Neuronal stem cell (in vitro differentiated cells): ENCODE results near the gene ZBTB46.
"Not testable (repeated sequence)": the region's sequence is repeated elsewhere in the genome, so short reads cannot be mapped to it uniquely, and the experiment has no call there.

Experiments used
- DNase-seq: peaks from one replicate; pipeline ENCODE4 v3.0.0-alpha.2; 2013; ENCODE audit warnings: low spot score
- H2AFZ ChIP-seq: one replicate; pipeline ENCODE4 v1.6.1; 2013; ENCODE audit warnings: mild to moderate bottlenecking, low read length, inconsistent platforms
- H2AK5ac ChIP-seq: 2 replicates; pipeline ENCODE4 v1.6.1; 2013; ENCODE audit warnings: low read depth, mild to moderate bottlenecking, inconsistent platforms, low read length, moderate library complexity, mixed read lengths
- H2BK120ac ChIP-seq: 2 replicates; pipeline ENCODE4 v1.6.1; 2013; ENCODE audit warnings: low read depth, mild to moderate bottlenecking, inconsistent platforms, low read length, moderate library complexity, mixed read lengths
- H2BK12ac ChIP-seq: one replicate; pipeline ENCODE4 v1.6.1; 2013; ENCODE audit warnings: low read length, inconsistent platforms
- H2BK15ac ChIP-seq: 2 replicates; pipeline ENCODE4 v1.6.1; 2013; ENCODE audit warnings: mild to moderate bottlenecking, low read length, inconsistent platforms, mixed read lengths
- H2BK5ac ChIP-seq: one replicate; pipeline ENCODE4 v1.6.1; 2013; ENCODE audit warnings: inconsistent platforms, mild to moderate bottlenecking, low read length, moderate library complexity
- H3K14ac ChIP-seq: one replicate; pipeline ENCODE4 v1.6.1; 2013; ENCODE audit warnings: low read length, inconsistent platforms
- H3K18ac ChIP-seq: 2 replicates; pipeline ENCODE4 v1.6.1; 2013; ENCODE audit warnings: low read length, inconsistent platforms
- H3K23ac ChIP-seq: 2 replicates; pipeline ENCODE4 v1.6.1; 2013; ENCODE audit warnings: low read depth, mild to moderate bottlenecking, mixed read lengths, low read length, inconsistent platforms; ENCODE audit not compliant: poor library complexity
- H3K27ac ChIP-seq: replicated peaks from 3 replicates; pipeline ENCODE4 v1.5.1; 2013; ENCODE audit warnings: low read length, inconsistent platforms
- H3K27me3 ChIP-seq, 3 experiments: 2 replicates each; pipeline ENCODE4 v1.6.1; 2013; ENCODE audit warnings: low read length in 3 of 3, mild to moderate bottlenecking in 2 of 3, inconsistent platforms in 1 of 3, low read depth in 1 of 3, mixed read lengths in 1 of 3, moderate library complexity in 1 of 3; ENCODE audit not compliant: control insufficient read depth in 3 of 3, insufficient read depth in 3 of 3
- H3K36me3 ChIP-seq, 2 donors: replicated peaks in 1 of 2; 2 replicates each; pipeline ENCODE4 v1.6.1; 2013; ENCODE audit warnings: low read length in 2 of 2; ENCODE audit not compliant: control insufficient read depth in 2 of 2, insufficient read depth in 2 of 2
- H3K4ac ChIP-seq: 2 replicates; pipeline ENCODE4 v1.6.1; 2013; ENCODE audit warnings: inconsistent platforms, mild to moderate bottlenecking, low read length, moderate library complexity
- H3K4me1 ChIP-seq, 2 donors: 1 replicate in 1 of 2; 2 replicates in 1 of 2; pipeline ENCODE4 v1.6.1; 2013; ENCODE audit warnings: low read length in 2 of 2, low read depth in 1 of 2; ENCODE audit not compliant: control insufficient read depth in 2 of 2, insufficient read depth in 1 of 2
- H3K4me2 ChIP-seq: one replicate; pipeline ENCODE4 v1.6.1; 2013; ENCODE audit warnings: mild to moderate bottlenecking, low read length, inconsistent platforms; ENCODE audit not compliant: insufficient read depth, poor library complexity, severe bottlenecking
- H3K4me3 ChIP-seq, 2 donors: 2 replicates each; pipeline ENCODE4 v1.5.1; 2013; ENCODE audit warnings: low read length in 2 of 2, mild to moderate bottlenecking in 2 of 2, inconsistent platforms in 1 of 2, moderate library complexity in 1 of 2
- H3K79me1 ChIP-seq: one replicate; pipeline ENCODE4 v1.6.1; 2013; ENCODE audit warnings: low read depth, mild to moderate bottlenecking, inconsistent platforms, low read length, moderate library complexity
- H3K9ac ChIP-seq: one replicate; pipeline ENCODE4 v1.6.1; 2013; ENCODE audit warnings: mild to moderate bottlenecking, low read depth, low read length, inconsistent platforms; ENCODE audit not compliant: poor library complexity
- H3K9me3 ChIP-seq, 2 donors: replicated peaks in 1 of 2; 2 replicates each; pipeline versions ENCODE3 to v1.6.1; 2013; ENCODE audit warnings: low read length in 2 of 2, mild to moderate bottlenecking in 2 of 2, inconsistent platforms in 1 of 2, low read depth in 1 of 2, mixed read lengths in 1 of 2, moderate library complexity in 1 of 2; ENCODE audit not compliant: control insufficient read depth in 2 of 2, insufficient read depth in 1 of 2
- H4K8ac ChIP-seq: one replicate; pipeline ENCODE4 v1.6.1; 2013; ENCODE audit warnings: low read depth, mild to moderate bottlenecking, inconsistent platforms, low read length, moderate library complexity
- H4K91ac ChIP-seq: one replicate; pipeline ENCODE4 v1.6.1; 2013; ENCODE audit warnings: low read length, low read depth, mild to moderate bottlenecking, inconsistent platforms; ENCODE audit not compliant: poor library complexity
- WGBS, 2 donors: extraction: QIAGEN DNeasy Blood & Tissue Kit; methylation state at CpG; one replicate each; pipeline ENCODE4 v1.1.7; 2013; ENCODE audit warnings: missing lambda C conversion rate in 2 of 2, mixed read lengths in 1 of 2; ENCODE audit not compliant: insufficient read length in 2 of 2, insufficient replicate concordance in 1 of 2; ENCODE audit errors: extremely low coverage in 2 of 2; 5-methylcytosine and 5-hydroxymethylcytosine counted together

The ZBTB46 gene

DNA sequence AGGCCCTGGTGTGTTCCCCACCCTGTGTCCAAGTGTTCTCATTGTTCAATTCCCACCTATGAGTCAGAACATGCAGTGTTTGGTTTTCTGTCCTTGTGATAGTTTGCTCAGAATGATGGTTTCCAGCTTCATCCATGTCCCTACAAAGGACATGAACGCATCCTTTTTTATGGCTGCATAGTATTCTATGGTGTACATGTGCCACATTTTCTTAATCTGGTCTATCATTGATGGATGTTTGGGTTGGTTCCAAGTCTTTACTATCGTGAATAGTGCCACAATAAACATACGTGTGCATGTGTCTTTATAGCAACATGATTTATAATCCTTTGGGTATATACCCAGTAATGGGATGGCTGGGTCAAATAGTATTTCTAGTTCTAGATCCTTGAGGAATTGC lies 33.9 kb downstream of the ZBTB46 start:
- not testable (repeated sequence) for H2BK120ac ChIP-seq, DNase-seq, H3K36me3 ChIP-seq, H3K79me1 ChIP-seq, H3K18ac ChIP-seq, H3K4ac ChIP-seq, H3K9ac ChIP-seq, H3K23ac ChIP-seq, H2BK5ac ChIP-seq, H4K8ac ChIP-seq, H3K4me3 ChIP-seq, H3K4me1 ChIP-seq, H2AFZ ChIP-seq, H3K9me3 ChIP-seq, H3K14ac ChIP-seq, H2BK15ac ChIP-seq, H3K4me2 ChIP-seq, H4K91ac ChIP-seq, H2AK5ac ChIP-seq, H2BK12ac ChIP-seq, H3K27ac ChIP-seq, H3K27me3 ChIP-seq
- WGBS, 2 donors = no CpG with 5 or more reads among the region's 3 CpGs

DNA sequence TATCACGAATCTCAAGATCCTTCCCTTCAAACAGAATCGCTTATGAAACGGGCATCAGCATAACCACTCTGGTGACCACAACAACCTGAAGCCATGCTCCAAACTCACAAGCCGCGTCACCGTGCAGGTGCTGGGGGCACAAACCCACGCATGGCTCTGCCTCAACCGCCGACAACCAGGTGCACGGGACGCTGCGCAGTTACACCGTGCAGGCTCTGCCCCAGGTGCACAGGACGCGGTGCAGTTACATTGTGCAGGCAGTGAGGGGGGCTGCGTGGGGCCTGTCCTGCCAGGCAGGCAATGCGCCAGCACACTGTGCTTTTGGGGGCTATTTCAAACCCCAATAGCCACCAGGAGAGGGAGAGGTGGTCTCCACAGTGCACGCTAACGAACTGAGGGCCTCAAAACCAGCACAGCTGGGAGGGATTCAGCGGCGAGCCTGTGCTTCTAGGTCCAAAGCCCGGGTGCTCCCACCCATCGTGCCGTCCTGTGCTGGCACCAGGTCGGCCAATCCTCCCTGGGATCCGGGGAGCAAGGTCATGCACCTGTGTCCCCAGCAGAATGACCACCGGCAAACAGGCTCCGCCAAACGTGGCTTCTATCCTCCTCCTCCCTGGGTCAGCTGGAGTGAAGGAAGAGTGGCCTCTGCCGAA lies 35.8 kb downstream of the ZBTB46 start:
- H3K14ac ChIP-seq = no peak overlapping the region
- no peak overlapping the region for H3K4me2 ChIP-seq
- no peak overlapping the region for H3K9ac ChIP-seq
- no CpG with 5 or more reads among the region's 30 CpGs for WGBS, 2 donors
- DNase-seq = no peak
- H2AFZ ChIP-seq = no peak overlapping the region
- H3K27me3 ChIP-seq = no peaks in the 10 kb centered on the region
- no peak overlapping the region for H3K18ac ChIP-seq
- peaks cover 5% of the 10 kb centered on the region for H3K79me1 ChIP-seq
- H2BK5ac ChIP-seq = no peak overlapping the region
- H4K8ac ChIP-seq = no peak overlapping the region
- H3K36me3 ChIP-seq = peaks cover 2 to 9% of the 10 kb centered on the region in 2 donors
- no peak overlapping the region for H3K27ac ChIP-seq
- no peak overlapping the region for H3K23ac ChIP-seq
- H2BK15ac ChIP-seq = no peak overlapping the region
- no peak overlapping the region for H3K4me3 ChIP-seq
- H2BK12ac ChIP-seq = no peak overlapping the region
- no peak overlapping the region for H2BK120ac ChIP-seq
- H3K4ac ChIP-seq = no peak overlapping the region
- no peak overlapping the region for H4K91ac ChIP-seq
- H2AK5ac ChIP-seq = peak overlapping the region; percentile 11
- H3K9me3 ChIP-seq = no peaks in the 10 kb centered on the region
- peaks cover 0 to 3% of the 10 kb centered on the region in 2 donors for H3K4me1 ChIP-seq

GRCh38 chr20:63794614-63795013 lies 36.5 kb downstream of the ZBTB46 start:
- no peak for DNase-seq
- no peak overlapping the region for H3K9ac ChIP-seq
- H2AFZ ChIP-seq = no peak overlapping the region
- no peaks in the 10 kb centered on the region for H3K9me3 ChIP-seq
- H3K4me2 ChIP-seq = no peak overlapping the region
- H2BK5ac ChIP-seq = no peak overlapping the region
- no peak overlapping the region for H3K4me3 ChIP-seq
- H2AK5ac ChIP-seq = no peak overlapping the region
- no peak overlapping the region for H4K91ac ChIP-seq
- no peak overlapping the region for H3K27ac ChIP-seq
- peaks cover 9 to 14% of the 10 kb centered on the region in 2 donors for H3K36me3 ChIP-seq
- no peak overlapping the region for H4K8ac ChIP-seq
- no peak overlapping the region for H3K14ac ChIP-seq
- H2BK12ac ChIP-seq = no peak overlapping the region
- H3K4me1 ChIP-seq = peaks cover 0 to 3% of the 10 kb centered on the region in 2 donors
- peak overlapping the region; percentile 37 for H3K4ac ChIP-seq
- H3K79me1 ChIP-seq = peaks cover 9% of the 10 kb centered on the region
- H2BK120ac ChIP-seq = no peak overlapping the region
- peak overlapping the region; percentile 13 for H3K18ac ChIP-seq
- peak overlapping the region; percentile 37 for H3K23ac ChIP-seq
- no CpG with 5 or more reads among the region's 14 CpGs for WGBS, 2 donors
- H2BK15ac ChIP-seq = no peak overlapping the region
- H3K27me3 ChIP-seq = no peaks in the 10 kb centered on the region

- Histone ChIP-seq H3K36me3 (peaks cover 11 to 27% of the 10 kb centered on the region in 2 donors), H3K4me3 (no peak overlapping the region), H2AK5ac (peak overlapping the region; percentile 46), H3K79me1 (peaks cover 15% of the 10 kb centered on the region), H4K8ac (no peak overlapping the region), H4K91ac (no peak overlapping the region), H2BK15ac (no peak overlapping the region), H3K23ac (peak overlapping the region; percentile 73), H3K27ac (no peak overlapping the region), H3K18ac (no peak overlapping the region), H3K4ac (peak overlapping the region; percentile 76), H2AFZ (no peak overlapping the region), H3K27me3 (no peaks in the 10 kb centered on the region), H2BK12ac (no peak overlapping the region), H3K4me2 (no peak overlapping the region), H3K4me1 (peaks cover 0 to 3% of the 10 kb centered on the region in 2 donors), H3K9me3 (no peaks in the 10 kb centered on the region), H2BK120ac (no peak overlapping the region), H3K14ac (peak overlapping the region; percentile 82), H3K9ac (no peak overlapping the region), H2BK5ac (no peak overlapping the region)
- no CpG with 5 or more reads among the region's 20 CpGs for WGBS, 2 donors
- no peak for DNase-seq
Observed at GRCh38 chr20:63792866-63793265, 38.2 kb downstream of the ZBTB46 start.
